HepG2 (cell line): ENCODE measurements around the gene TRAPPC4. TPM values are rescaled to one million over a fixed set of nuclear protein-coding genes. Genes with fewer than 3 reads are reported as not detected.

Experiments used
- HOXA9 ChIP-seq: sonication (generic); formaldehyde crosslinking; IDR thresholded peaks from 2 replicates; pipeline ENCODE4 v1.8.1; 2022; ENCODE audit warnings: missing genetic modification reagents, mild to moderate bottlenecking, moderate library complexity, borderline replicate concordance
- KAT8 ChIP-seq: IDR thresholded peaks from 2 replicates; pipeline ENCODE4 v1.6.1; 2016; ENCODE audit warnings: missing genetic modification reagents, missing compliant biosample characterization
- NFIC ChIP-seq: IDR thresholded peaks from 2 replicates; pipeline ENCODE4 v1.6.1; 2012; ENCODE audit warnings: mild to moderate bottlenecking, low read length, inconsistent platforms
- NFKB2 ChIP-seq: sonication (generic); formaldehyde crosslinking; IDR thresholded peaks from 2 replicates; pipeline ENCODE4 v1.4.0; 2020; ENCODE audit warnings: missing genetic modification reagents, borderline replicate concordance
- PATZ1 ChIP-seq: sonication (generic); formaldehyde crosslinking; IDR thresholded peaks from 2 replicates; pipeline ENCODE4 v1.4.0; 2020; ENCODE audit warnings: missing genetic modification reagents
- RFXANK ChIP-seq: IDR thresholded peaks from 2 replicates; pipeline ENCODE4 v1.6.1; 2016
- SIX1 ChIP-seq: sonication (generic); formaldehyde crosslinking; IDR thresholded peaks from 2 replicates; pipeline ENCODE4 v1.4.0; 2020; ENCODE audit warnings: missing genetic modification reagents, borderline replicate concordance
- TGIF2 ChIP-seq: IDR thresholded peaks from 2 replicates; pipeline ENCODE4 v1.6.1; 2016; ENCODE audit warnings: control low read depth, missing compliant biosample characterization
- ZBTB40 ChIP-seq, 2 experiments: fragments of 450-650 bp in 1 of 2; sonication (generic) in 1 of 2; formaldehyde crosslinking in 1 of 2; IDR thresholded peaks; 2 replicates each; pipeline versions ENCODE4 v1.6.1 to v1.8.0; 2016 to 2022; ENCODE audit warnings: antibody characterized with exemption in 1 of 2, mild to moderate bottlenecking in 1 of 2, missing genetic modification reagents in 1 of 2
- ZBTB8A ChIP-seq: sonication (generic); formaldehyde crosslinking; IDR thresholded peaks from 2 replicates; pipeline ENCODE4 v1.4.0; 2020; ENCODE audit warnings: mild to moderate bottlenecking, low read depth, missing genetic modification reagents, borderline replicate concordance
- ZFP1 ChIP-seq: IDR thresholded peaks from 2 replicates; pipeline ENCODE4 v1.6.1; 2016
- ZNF10 ChIP-seq: sonication (generic); formaldehyde crosslinking; IDR thresholded peaks from 2 replicates; pipeline ENCODE4 v1.4.0; 2020; ENCODE audit warnings: mild to moderate bottlenecking, low read depth, missing genetic modification reagents, borderline replicate concordance
- ZNF768 ChIP-seq: sonication (generic); formaldehyde crosslinking; IDR thresholded peaks from 2 replicates; pipeline ENCODE4 v1.4.0; 2020; ENCODE audit warnings: missing genetic modification reagents
- ZNF772 ChIP-seq: sonication (generic); formaldehyde crosslinking; IDR thresholded peaks from 2 replicates; pipeline ENCODE4 v1.5.0; 2020; ENCODE audit warnings: mild to moderate bottlenecking, missing genetic modification reagents
- ZNF841 ChIP-seq: sonication (generic); formaldehyde crosslinking; IDR thresholded peaks from 2 replicates; pipeline ENCODE4 v1.8.1; 2023; ENCODE audit warnings: missing genetic modification reagents, borderline replicate concordance
- polyA plus RNA-seq, 8 experiments: library from polyadenylated mRNA; depleted of rRNA in 3 of 8; stranded (reverse) in 7 of 8; unstranded in 1 of 8; fragments of >200 nt; fragmentation: Illumina TruSeq in 4 of 8; extraction: Trizol in 4 of 8; gene quantifications; 2 replicates each; pipeline versions ENCODE4 v1.2.1 to v1.2.3, GENCODE V29; 2011 to 2016; ENCODE audit warnings: low read depth in 4 of 8, missing spikeins in 1 of 8, mixed read lengths in 1 of 8; ENCODE audit not compliant: insufficient read depth in 1 of 8
- total RNA-seq, 5 experiments: library from RNA; depleted of rRNA; stranded (reverse); fragments of >200 nt; fragmentation: Illumina TruSeq; extraction: Trizol; gene quantifications; 2 replicates each; pipeline ENCODE4 v1.2.3, GENCODE V29; 2016; ENCODE audit warnings: low read depth in 1 of 5
- TF ChIP-seq, protein P1 (sequence below): sonication (generic); formaldehyde crosslinking; IDR thresholded peaks from 2 replicates; pipeline ENCODE4 v1.9.0; 2021; ENCODE audit warnings: missing genetic modification reagents, borderline replicate concordance
- TF ChIP-seq, protein P2 (sequence below): IDR thresholded peaks from 2 replicates; pipeline ENCODE4 v1.6.1; 2016

TRAPPC4 gene
- total and polyA plus RNA-seq, 2 of the 13 experiments (the other 11 are each of a cell fraction or from before 2014, with no cell fraction given) = 97.4 to 140 TPM

GRCh38 chr11:119057000-119057769 is 38.6 kb downstream of the TRAPPC4 start, which contains the start of gene HYOU1 (continued):
- TF ChIP-seq ZBTB40 (IDR thresholded peaks at IDR 0.05) (no peak), ZBTB40 (CRISPR knock-in tag; IDR thresholded peaks at IDR 0.05) (0 out of 2 replicates have a peak, but pooled peaks have one; percentile 2), ZFP1 (CRISPR knock-in tag) (no peak), ZNF772 (CRISPR knock-in tag) (no peak), SIX1 (0 out of 2 replicates have a peak, but pooled peaks have one; percentile 9), KAT8 (peak; percentile 86), ZNF768 (peak; percentile 87), RFXANK (CRISPR knock-in tag) (no peak), NFKB2 (no peak; the same call in 1 of the 2 replicates), PATZ1 (CRISPR knock-in tag) (peak; percentile 60), TGIF2 (no peak; the same call in 1 of the 2 replicates), ZNF10 (CRISPR knock-in tag) (no peak), ZNF841 (CRISPR knock-in tag) (no peak), ZBTB8A (no peak), NFIC (no peak), HOXA9 (CRISPR knock-in tag) (no peak)
- TF ChIP-seq, protein P1, sequence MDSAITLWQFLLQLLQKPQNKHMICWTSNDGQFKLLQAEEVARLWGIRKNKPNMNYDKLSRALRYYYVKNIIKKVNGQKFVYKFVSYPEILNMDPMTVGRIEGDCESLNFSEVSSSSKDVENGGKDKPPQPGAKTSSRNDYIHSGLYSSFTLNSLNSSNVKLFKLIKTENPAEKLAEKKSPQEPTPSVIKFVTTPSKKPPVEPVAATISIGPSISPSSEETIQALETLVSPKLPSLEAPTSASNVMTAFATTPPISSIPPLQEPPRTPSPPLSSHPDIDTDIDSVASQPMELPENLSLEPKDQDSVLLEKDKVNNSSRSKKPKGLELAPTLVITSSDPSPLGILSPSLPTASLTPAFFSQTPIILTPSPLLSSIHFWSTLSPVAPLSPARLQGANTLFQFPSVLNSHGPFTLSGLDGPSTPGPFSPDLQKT (CRISPR knock-in tag) = no peak
- TF ChIP-seq, protein P2, sequence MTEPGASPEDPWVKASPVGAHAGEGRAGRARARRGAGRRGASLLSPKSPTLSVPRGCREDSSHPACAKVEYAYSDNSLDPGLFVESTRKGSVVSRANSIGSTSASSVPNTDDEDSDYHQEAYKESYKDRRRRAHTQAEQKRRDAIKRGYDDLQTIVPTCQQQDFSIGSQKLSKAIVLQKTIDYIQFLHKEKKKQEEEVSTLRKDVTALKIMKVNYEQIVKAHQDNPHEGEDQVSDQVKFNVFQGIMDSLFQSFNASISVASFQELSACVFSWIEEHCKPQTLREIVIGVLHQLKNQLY = no peak
